HG02610 (cell line): Measurements from ENCODE around the gene ADPGK.
A peak's percentile ranks its signal among the peaks of the same experiment; 100 is the strongest.

Source experiments
- ATAC-seq: cut with Tn5 transposase; IDR thresholded peaks from one replicate; pipeline ENCODE4 v1.9.1; 2021; ENCODE audit warnings: mild to moderate bottlenecking, moderate library complexity; ENCODE audit not compliant: unreplicated experiment

The ADPGK gene

GRCh38 chr15:72790302-72790910 is 6.8 kb upstream of the ADPGK start:
- no peak for ATAC-seq

GRCh38 chr15:72787526-72787925 is 4.0 kb upstream of the ADPGK start:
- ATAC-seq = no peak

GRCh38 chr15:72786676-72787345 is 3.3 kb upstream of the ADPGK start:
- ATAC-seq = no peak

- no peak for ATAC-seq
Observed at GRCh38 chr15:72786242-72786641, 2.7 kb upstream of the ADPGK start.

GRCh38 chr15:72785841-72786240 is 2.3 kb upstream of the ADPGK start:
- no peak for ATAC-seq

- ATAC-seq = no peak
Observed at GRCh38 chr15:72785432-72785831, 1.9 kb upstream of the ADPGK start.

GRCh38 chr15:72784456-72784876 is 908 bp upstream of the ADPGK start:
- ATAC-seq = peak; percentile 3

GRCh38 chr15:72783004-72783639 is 436 bp downstream of the ADPGK start:
- ATAC-seq = peak; percentile 22

GRCh38 chr15:72782274-72783003 is 1.1 kb downstream of the ADPGK start:
- ATAC-seq = no peak

GRCh38 chr15:72781631-72782030 is 1.9 kb downstream of the ADPGK start:
- ATAC-seq = no peak

- ATAC-seq = no peak
Observed at GRCh38 chr15:72778796-72779195, 4.8 kb downstream of the ADPGK start.

GRCh38 chr15:72774696-72775383 is 8.7 kb downstream of the ADPGK start:
- no peak for ATAC-seq

- no peak for ATAC-seq
Observed at GRCh38 chr15:72771329-72771725, 12.2 kb downstream of the ADPGK start.

- ATAC-seq = no peak
Observed at GRCh38 chr15:72770673-72771328, 12.8 kb downstream of the ADPGK start.

- ATAC-seq = no peak
Observed at GRCh38 chr15:72766780-72767179, 16.8 kb downstream of the ADPGK start.

GRCh38 chr15:72766025-72766424 is 17.5 kb downstream of the ADPGK start:
- no peak for ATAC-seq

- ATAC-seq = no peak
Observed at GRCh38 chr15:72764656-72765055, 18.9 kb downstream of the ADPGK start.

GRCh38 chr15:72760590-72761260 is 22.8 kb downstream of the ADPGK start:
- ATAC-seq = no peak

- no peak for ATAC-seq
Observed at GRCh38 chr15:72758182-72758581, 25.4 kb downstream of the ADPGK start.

- ATAC-seq = no peak
Observed at GRCh38 chr15:72754096-72754495, 29.5 kb downstream of the ADPGK start.
